Upper lobe of left lung (tissue), 4 donors: ENCODE measurements around the gene ITFG1.

Experiments used
- EP300 ChIP-seq, 4 donors: sonication (generic); formaldehyde crosslinking; IDR thresholded peaks; one replicate each; pipeline ENCODE4 v1.5.1; 2017; ENCODE audit warnings: antibody characterized with exemption in 4 of 4, control low read depth in 2 of 4
- POLR2A ChIP-seq, 4 donors: fragments of 450-650 bp; IDR thresholded peaks; one replicate each; pipeline ENCODE4 v1.5.1; 2016 to 2017; ENCODE audit warnings: antibody characterized with exemption in 4 of 4, mild to moderate bottlenecking in 2 of 4
- POLR2AphosphoS5 ChIP-seq, 2 donors: sonication (generic); formaldehyde crosslinking; IDR thresholded peaks; one replicate each; pipeline ENCODE4 v1.5.1; 2017; ENCODE audit warnings: antibody characterized with exemption in 2 of 2
- TF ChIP-seq, protein P1 (sequence below), 6 experiments: fragments of 450-650 bp in 4 of 6; fragments of 200-600 bp in 2 of 6; sonication (generic) in 2 of 6; IDR thresholded peaks; one replicate each; pipeline ENCODE4 v1.5.1; 2016 to 2019; ENCODE audit warnings: antibody characterized with exemption in 6 of 6

DNA sequence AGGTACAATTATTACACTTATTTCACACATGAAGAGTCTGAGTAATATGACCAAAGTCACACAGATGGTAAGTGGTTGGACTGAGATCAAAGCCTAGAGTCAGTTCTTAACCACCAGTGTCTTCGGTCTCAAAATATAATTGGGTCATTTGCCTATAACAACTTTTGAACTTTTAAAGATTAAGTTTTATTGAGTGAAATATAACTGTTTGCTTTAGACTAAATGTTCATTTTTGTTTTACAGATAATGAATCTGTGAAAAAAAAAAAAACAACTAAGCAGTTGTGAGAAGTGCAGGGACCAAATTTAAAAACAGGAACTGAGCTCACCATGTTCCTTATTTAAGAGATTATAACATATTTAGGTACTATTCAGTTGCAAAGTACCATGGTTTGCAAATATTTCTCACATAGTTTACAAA is 150.1 kb downstream of the ITFG1 start:
- TF ChIP-seq, protein P1, sequence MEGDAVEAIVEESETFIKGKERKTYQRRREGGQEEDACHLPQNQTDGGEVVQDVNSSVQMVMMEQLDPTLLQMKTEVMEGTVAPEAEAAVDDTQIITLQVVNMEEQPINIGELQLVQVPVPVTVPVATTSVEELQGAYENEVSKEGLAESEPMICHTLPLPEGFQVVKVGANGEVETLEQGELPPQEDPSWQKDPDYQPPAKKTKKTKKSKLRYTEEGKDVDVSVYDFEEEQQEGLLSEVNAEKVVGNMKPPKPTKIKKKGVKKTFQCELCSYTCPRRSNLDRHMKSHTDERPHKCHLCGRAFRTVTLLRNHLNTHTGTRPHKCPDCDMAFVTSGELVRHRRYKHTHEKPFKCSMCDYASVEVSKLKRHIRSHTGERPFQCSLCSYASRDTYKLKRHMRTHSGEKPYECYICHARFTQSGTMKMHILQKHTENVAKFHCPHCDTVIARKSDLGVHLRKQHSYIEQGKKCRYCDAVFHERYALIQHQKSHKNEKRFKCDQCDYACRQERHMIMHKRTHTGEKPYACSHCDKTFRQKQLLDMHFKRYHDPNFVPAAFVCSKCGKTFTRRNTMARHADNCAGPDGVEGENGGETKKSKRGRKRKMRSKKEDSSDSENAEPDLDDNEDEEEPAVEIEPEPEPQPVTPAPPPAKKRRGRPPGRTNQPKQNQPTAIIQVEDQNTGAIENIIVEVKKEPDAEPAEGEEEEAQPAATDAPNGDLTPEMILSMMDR (IDR thresholded peaks at IDR 0.05), result no peak
- TF ChIP-seq POLR2A (IDR thresholded peaks at IDR 0.05), result no peak
- TF ChIP-seq POLR2AphosphoS5 (IDR thresholded peaks at IDR 0.05), result no peak
- TF ChIP-seq EP300 (IDR thresholded peaks at IDR 0.05), result no peak
